Mammary epithelial cell (primary cell): ENCODE measurements around the gene MYH10.

ENCODE experiments used
- CTCF ChIP-seq, 2 donors: IDR thresholded peaks in 1 of 2; conservative IDR thresholded peaks in 1 of 2; 2 replicates each; pipeline ENCODE4 v1.5.1; 2011 to 2012; ENCODE audit warnings: inconsistent platforms in 2 of 2, low read length in 2 of 2, mild to moderate bottlenecking in 2 of 2, control low read depth in 1 of 2, low read depth in 1 of 2; ENCODE audit not compliant: insufficient read depth in 1 of 2; ENCODE audit errors: extremely low read depth in 1 of 2
- EZH2 ChIP-seq: IDR thresholded peaks from 2 replicates; pipeline ENCODE4 v1.6.1; 2012; ENCODE audit warnings: low read length, inconsistent platforms, borderline replicate concordance

- no peak for TF ChIP-seq CTCF (conservative IDR thresholded peaks at IDR 0.05 in 1 of 2, IDR thresholded peaks at IDR 0.05 in 1 of 2; ENCODE audit: extremely low read depth in 1 of 2, insufficient read depth in 1 of 2, low read depth in 1 of 2, low read length in 2 of 2)
- no peak for TF ChIP-seq EZH2
These were observed 186.0 kb downstream of the MYH10 start for GRCh38 chr17:8444494-8444893.
